ENCODE measurements around the gene TWF2.
A peak's percentile ranks its signal among the peaks of the same experiment; 100 is the strongest.

TWF2 gene

GRCh38 chr3:52232279-52233107, 6.5 kb downstream of the TWF2 start:
- H3K27ac ChIP-seq (ENCODE audit: low read depth, low read length) = no peak overlapping the region
- peaks cover 12% of the 10 kb centered on the region for H3K4me1 ChIP-seq (ENCODE audit: control insufficient read depth, insufficient read depth, low read length)
- H3K36me3 ChIP-seq (ENCODE audit: control insufficient read depth, insufficient read depth, low read length) = peaks cover 34% of the 10 kb centered on the region
- H3K9ac ChIP-seq (ENCODE audit: low read length) = no peak overlapping the region
- no peaks in the 10 kb centered on the region for H3K27me3 ChIP-seq (ENCODE audit: control insufficient read depth, insufficient read depth, low read length)
- H3K4me3 ChIP-seq (ENCODE audit: low read length) = no peak overlapping the region

GRCh38 chr3:52231502-52232278, 7.3 kb downstream of the TWF2 start:
- Histone ChIP-seq H3K4me3 (ENCODE audit: low read length) (peak overlapping the region; percentile 21), H3K27me3 (ENCODE audit: control insufficient read depth, insufficient read depth, low read length) (no peaks in the 10 kb centered on the region), H3K4me1 (ENCODE audit: control insufficient read depth, insufficient read depth, low read length) (peaks cover 5% of the 10 kb centered on the region), H3K9ac (ENCODE audit: low read length) (no peak overlapping the region), H3K36me3 (ENCODE audit: control insufficient read depth, insufficient read depth, low read length) (peaks cover 34% of the 10 kb centered on the region), H3K27ac (ENCODE audit: low read depth, low read length) (no peak overlapping the region)

- no peaks in the 10 kb centered on the region for H3K27me3 ChIP-seq (ENCODE audit: control insufficient read depth, insufficient read depth, low read length)
- H3K27ac ChIP-seq (ENCODE audit: low read depth, low read length) = no peak overlapping the region
- H3K9ac ChIP-seq (ENCODE audit: low read length) = no peak overlapping the region
- H3K4me3 ChIP-seq (ENCODE audit: low read length) = no peak overlapping the region
- H3K4me1 ChIP-seq (ENCODE audit: control insufficient read depth, insufficient read depth, low read length) = peaks cover 4% of the 10 kb centered on the region
- H3K36me3 ChIP-seq (ENCODE audit: control insufficient read depth, insufficient read depth, low read length) = peaks cover 34% of the 10 kb centered on the region
These were observed 8.0 kb downstream of the TWF2 start for GRCh38 chr3:52230889-52231499.

- no peak overlapping the region for H3K27ac ChIP-seq (ENCODE audit: low read depth, low read length)
- H3K9ac ChIP-seq (ENCODE audit: low read length) = no peak overlapping the region
- peaks cover 34% of the 10 kb centered on the region for H3K36me3 ChIP-seq (ENCODE audit: control insufficient read depth, insufficient read depth, low read length)
- H3K4me1 ChIP-seq (ENCODE audit: control insufficient read depth, insufficient read depth, low read length) = peaks cover 1% of the 10 kb centered on the region
- H3K4me3 ChIP-seq (ENCODE audit: low read length) = no peak overlapping the region
- no peaks in the 10 kb centered on the region for H3K27me3 ChIP-seq (ENCODE audit: control insufficient read depth, insufficient read depth, low read length)
These were observed 8.5 kb downstream of the TWF2 start for GRCh38 chr3:52230461-52230860.

- Histone ChIP-seq H3K27ac (ENCODE audit: low read depth, low read length) (no peak overlapping the region), H3K9ac (ENCODE audit: low read length) (no peak overlapping the region), H3K4me3 (ENCODE audit: low read length) (no peak overlapping the region), H3K27me3 (ENCODE audit: control insufficient read depth, insufficient read depth, low read length) (no peaks in the 10 kb centered on the region), H3K36me3 (ENCODE audit: control insufficient read depth, insufficient read depth, low read length) (peaks cover 34% of the 10 kb centered on the region), H3K4me1 (ENCODE audit: control insufficient read depth, insufficient read depth, low read length) (no peaks in the 10 kb centered on the region)
These were observed 9.3 kb downstream of the TWF2 start for GRCh38 chr3:52229656-52230055.

GRCh38 chr3:52228751-52229291, 10.1 kb downstream of the TWF2 start:
- no peaks in the 10 kb centered on the region for H3K27me3 ChIP-seq (ENCODE audit: control insufficient read depth, insufficient read depth, low read length)
- H3K36me3 ChIP-seq (ENCODE audit: control insufficient read depth, insufficient read depth, low read length) = peaks cover 28% of the 10 kb centered on the region
- no peak overlapping the region for H3K27ac ChIP-seq (ENCODE audit: low read depth, low read length)
- no peak overlapping the region for H3K9ac ChIP-seq (ENCODE audit: low read length)
- H3K4me1 ChIP-seq (ENCODE audit: control insufficient read depth, insufficient read depth, low read length) = no peaks in the 10 kb centered on the region
- H3K4me3 ChIP-seq (ENCODE audit: low read length) = no peak overlapping the region

- no peak overlapping the region for H3K27ac ChIP-seq (ENCODE audit: low read depth, low read length)
- peaks cover 28% of the 10 kb centered on the region for H3K36me3 ChIP-seq (ENCODE audit: control insufficient read depth, insufficient read depth, low read length)
- H3K4me1 ChIP-seq (ENCODE audit: control insufficient read depth, insufficient read depth, low read length) = no peaks in the 10 kb centered on the region
- no peak overlapping the region for H3K9ac ChIP-seq (ENCODE audit: low read length)
- H3K27me3 ChIP-seq (ENCODE audit: control insufficient read depth, insufficient read depth, low read length) = no peaks in the 10 kb centered on the region
- H3K4me3 ChIP-seq (ENCODE audit: low read length) = no peak overlapping the region
These were observed 10.7 kb downstream of the TWF2 start for GRCh38 chr3:52228266-52228665.

- Histone ChIP-seq H3K27ac (ENCODE audit: low read depth, low read length) (no peak overlapping the region), H3K9ac (ENCODE audit: low read length) (no peak overlapping the region), H3K4me1 (ENCODE audit: control insufficient read depth, insufficient read depth, low read length) (no peaks in the 10 kb centered on the region), H3K4me3 (ENCODE audit: low read length) (no peak overlapping the region), H3K36me3 (ENCODE audit: control insufficient read depth, insufficient read depth, low read length) (peaks cover 28% of the 10 kb centered on the region), H3K27me3 (ENCODE audit: control insufficient read depth, insufficient read depth, low read length) (no peaks in the 10 kb centered on the region)
These were observed 11.2 kb downstream of the TWF2 start for GRCh38 chr3:52227766-52228165.

- H3K4me3 ChIP-seq (ENCODE audit: low read length) = no peak overlapping the region
- H3K4me1 ChIP-seq (ENCODE audit: control insufficient read depth, insufficient read depth, low read length) = no peaks in the 10 kb centered on the region
- H3K9ac ChIP-seq (ENCODE audit: low read length) = no peak overlapping the region
- H3K27me3 ChIP-seq (ENCODE audit: control insufficient read depth, insufficient read depth, low read length) = no peaks in the 10 kb centered on the region
- H3K36me3 ChIP-seq (ENCODE audit: control insufficient read depth, insufficient read depth, low read length) = peaks cover 28% of the 10 kb centered on the region
- no peak overlapping the region for H3K27ac ChIP-seq (ENCODE audit: low read depth, low read length)
These were observed 11.8 kb downstream of the TWF2 start for GRCh38 chr3:52227117-52227516.

- Histone ChIP-seq H3K27me3 (ENCODE audit: control insufficient read depth, insufficient read depth, low read length) (no peaks in the 10 kb centered on the region), H3K9ac (ENCODE audit: low read length) (no peak overlapping the region), H3K27ac (ENCODE audit: low read depth, low read length) (no peak overlapping the region), H3K4me3 (ENCODE audit: low read length) (no peak overlapping the region), H3K4me1 (ENCODE audit: control insufficient read depth, insufficient read depth, low read length) (no peaks in the 10 kb centered on the region), H3K36me3 (ENCODE audit: control insufficient read depth, insufficient read depth, low read length) (peaks cover 24% of the 10 kb centered on the region)
These were observed 12.6 kb downstream of the TWF2 start for GRCh38 chr3:52226229-52226817.

- H3K4me3 ChIP-seq (ENCODE audit: low read length) = no peak within 1 kb of the TSS
- no peak within 1 kb of the TSS for H3K9ac ChIP-seq (ENCODE audit: low read length)
- no peaks in the 10 kb centered on the region for H3K27me3 ChIP-seq (ENCODE audit: control insufficient read depth, insufficient read depth, low read length)
- peaks cover 19% of the 10 kb centered on the region for H3K36me3 ChIP-seq (ENCODE audit: control insufficient read depth, insufficient read depth, low read length)
- no peak within 1 kb of the TSS for H3K27ac ChIP-seq (ENCODE audit: low read depth, low read length)
- no peaks in the 10 kb centered on the region for H3K4me1 ChIP-seq (ENCODE audit: control insufficient read depth, insufficient read depth, low read length)
These were observed 13.3 kb downstream of the TWF2 start, which contains the start of gene TLR9 for GRCh38 chr3:52225452-52226228. Gene TLR9, minus strand, starts transcription at chr3:52225645. Its CDS starts 116 bp downstream, at chr3:52225529.

All from rectal smooth muscle tissue (tissue), 1 donor.